ENCODE results near the gene CCL18. TPM values are rescaled to one million over a fixed set of nuclear protein-coding genes. Genes with fewer than 3 reads are reported as not detected.

CCL18 gene
- total and polyA plus RNA-seq, 2 of the 4 experiments (the other 2 are of a cell fraction) = not detected

GRCh38 chr17:36070427-36070826, 6.4 kb downstream of the CCL18 start:
- no peak overlapping the region for H4K5ac ChIP-seq (ENCODE audit: low read depth, low read length)
- no CpG with 5 or more reads among the region's 3 CpGs for WGBS, 2 experiments (ENCODE audit: extremely low coverage in 2 of 2, insufficient read length in 1 of 2)
- no peak overlapping the region for H4K8ac ChIP-seq (ENCODE audit: low read depth in 2 of 2, low read length in 2 of 2)
- no peak overlapping the region for H3K9ac ChIP-seq (ENCODE audit: low read depth, low read length)
- no peaks in the 10 kb centered on the region for H3K9me1 ChIP-seq (ENCODE audit: insufficient read depth, low read length)
- peaks cover 1% of the 10 kb centered on the region; the same call in 1 of the 2 replicates for H3K27me3 ChIP-seq (ENCODE audit: control insufficient read depth, insufficient read depth, low read length)
- no peaks in the 10 kb centered on the region for H3K36me3 ChIP-seq (ENCODE audit: control insufficient read depth, insufficient read depth, low read length)
- H2AFZ ChIP-seq (replicated peaks; ENCODE audit: low read length, poor library complexity) = no peak overlapping the region
- H3K79me1 ChIP-seq (ENCODE audit: low read depth in 1 of 2, low read length in 2 of 2) = no peaks in the 10 kb centered on the region
- no peak overlapping the region for H3K23ac ChIP-seq (ENCODE audit: low read depth, low read length)
- no peaks in the 10 kb centered on the region for H3K4me1 ChIP-seq (ENCODE audit: control insufficient read depth, insufficient read depth, low read length)
- no peak overlapping the region for H3K14ac ChIP-seq (replicated peaks; ENCODE audit: low read depth, low read length)
- POLR2A ChIA-PET (ENCODE audit: unreplicated experiment) = no interaction called here
- TF ChIP-seq POLR2A (IDR thresholded peaks at IDR 0.05; ENCODE audit: low read depth, low read length) (no peak), MXI1 (IDR thresholded peaks at IDR 0.05; ENCODE audit: borderline replicate concordance, low read depth, low read length) (no peak), RAD21 (IDR thresholded peaks at IDR 0.05; ENCODE audit: low read length) (no peak), CHD1 (IDR thresholded peaks at IDR 0.05; ENCODE audit: low read depth, low read length) (no peak), BHLHE40 (IDR thresholded peaks at IDR 0.05; ENCODE audit: low read depth, low read length) (no peak), MAFK (IDR thresholded peaks at IDR 0.05; ENCODE audit: low read depth, low read length) (no peak), CEBPB (IDR thresholded peaks at IDR 0.05; ENCODE audit: low read depth, low read length) (no peak), USF2 (IDR thresholded peaks at IDR 0.05; ENCODE audit: low read depth, low read length) (no peak), RFX5 (IDR thresholded peaks at IDR 0.05; ENCODE audit: low read depth, low read length) (no peak)
- no peak overlapping the region for H3K56ac ChIP-seq (ENCODE audit: extremely low read depth, insufficient read depth, low read length)
- dilution Hi-C loops (cut with HindIII; ENCODE audit: low sequenced_read_pairs, unreplicated experiment) (no loop called here), in situ Hi-C loops (cut with MboI; ENCODE audit: low sequenced_read_pairs) (no loop called here), intact Hi-C loops (cut with micrococcal nuclease) (no loop called here)
- no peak overlapping the region for H2BK20ac ChIP-seq (ENCODE audit: low read depth, low read length)
- no peaks in the 10 kb centered on the region for H4K20me1 ChIP-seq (ENCODE audit: insufficient read depth, low read length)
- no peak overlapping the region for H2BK120ac ChIP-seq (ENCODE audit: low read depth, low read length)
- no peaks in the 10 kb centered on the region for H3K9me3 ChIP-seq (ENCODE audit: control insufficient read depth, insufficient read depth, low read length)
- no peak overlapping the region for H2AK9ac ChIP-seq (replicated peaks; ENCODE audit: low read depth, low read length, poor library complexity)
- H3K4me3 ChIP-seq (ENCODE audit: insufficient read depth, low read depth, low read length) = no peak overlapping the region
- no peak overlapping the region for H3K4me2 ChIP-seq (ENCODE audit: low read depth, low read length)
- no peak overlapping the region for H2AK5ac ChIP-seq (ENCODE audit: low read depth, low read length)
- no TSS peak for BruUV-seq (replicated peaks)
- no peak overlapping the region for H3K18ac ChIP-seq (ENCODE audit: low read depth, low read length)
- DNase-seq = no peak
- H2BK15ac ChIP-seq (ENCODE audit: low read depth, low read length) = no peak overlapping the region
- CTCF ChIA-PET = no interaction called here
- no peak overlapping the region for H3K4ac ChIP-seq (ENCODE audit: low read depth, low read length)
- H4K91ac ChIP-seq (ENCODE audit: insufficient read depth, low read depth, low read length) = no peak overlapping the region
- no peak overlapping the region for H3K27ac ChIP-seq (ENCODE audit: insufficient read depth, low read length)
- ATAC-seq (ENCODE audit: low read depth) = no peak
- no peak overlapping the region for H2BK5ac ChIP-seq (ENCODE audit: low read depth, low read length, poor library complexity, severe bottlenecking)
